ENCODE measurements around the gene GRAMD1A.

GRAMD1A gene

DNA sequence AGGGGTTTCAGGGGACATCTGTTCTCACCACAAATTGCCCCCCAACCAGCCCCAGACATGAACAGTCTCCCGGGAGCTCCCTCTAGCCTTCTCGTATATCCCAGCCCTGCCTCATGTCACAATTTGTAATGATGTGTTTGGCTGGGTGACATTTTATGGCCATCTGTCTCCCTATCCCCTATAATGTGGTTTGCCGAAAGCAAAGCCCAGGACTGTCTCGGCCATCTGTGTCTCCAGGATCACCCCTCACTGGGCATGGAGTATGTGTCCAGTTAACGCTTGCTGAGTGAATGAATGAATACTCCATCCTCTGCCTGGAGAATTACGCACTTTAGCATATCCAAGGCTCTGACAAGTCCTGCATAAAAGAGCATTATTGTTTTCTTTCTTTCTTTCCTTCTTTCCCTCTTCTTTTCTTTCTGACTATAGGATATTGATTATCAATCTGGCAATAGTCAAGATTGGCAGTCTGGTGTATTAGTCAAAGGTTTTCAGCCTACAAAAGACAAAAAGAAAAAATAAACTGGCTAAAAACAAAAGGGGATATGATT, 56.5 kb downstream of the GRAMD1A start:
- H3K4me1 ChIP-seq (ENCODE audit: control insufficient read depth, insufficient read depth, low read length): peaks cover 7% of the 10 kb centered on the region; the same call in 1 of the 2 replicates
- TF ChIP-seq, protein P1, sequence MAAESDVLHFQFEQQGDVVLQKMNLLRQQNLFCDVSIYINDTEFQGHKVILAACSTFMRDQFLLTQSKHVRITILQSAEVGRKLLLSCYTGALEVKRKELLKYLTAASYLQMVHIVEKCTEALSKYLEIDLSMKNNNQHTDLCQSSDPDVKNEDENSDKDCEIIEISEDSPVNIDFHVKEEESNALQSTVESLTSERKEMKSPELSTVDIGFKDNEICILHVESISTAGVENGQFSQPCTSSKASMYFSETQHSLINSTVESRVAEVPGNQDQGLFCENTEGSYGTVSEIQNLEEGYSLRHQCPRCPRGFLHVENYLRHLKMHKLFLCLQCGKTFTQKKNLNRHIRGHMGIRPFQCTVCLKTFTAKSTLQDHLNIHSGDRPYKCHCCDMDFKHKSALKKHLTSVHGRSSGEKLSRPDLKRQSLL (tag by site-specific recombination; IDR thresholded peaks at IDR 0.05): no peak
- TF ChIP-seq ZNF266 (tag by site-specific recombination; IDR thresholded peaks at IDR 0.05; ENCODE audit: low read depth): no peak
- TF ChIP-seq, protein P2, sequence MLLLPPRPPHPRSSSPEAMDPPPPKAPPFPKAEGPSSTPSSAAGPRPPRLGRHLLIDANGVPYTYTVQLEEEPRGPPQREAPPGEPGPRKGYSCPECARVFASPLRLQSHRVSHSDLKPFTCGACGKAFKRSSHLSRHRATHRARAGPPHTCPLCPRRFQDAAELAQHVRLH (tag by site-specific recombination; IDR thresholded peaks at IDR 0.05): 0 out of 2 replicates have a peak, but pooled peaks have one; percentile 48
- 0 out of 2 replicates have a peak, but pooled peaks have one; percentile 13 for TF ChIP-seq ZNF366 (tag by site-specific recombination; conservative IDR thresholded peaks at IDR 0.05)
- TF ChIP-seq ZNF239 (tag by site-specific recombination; IDR thresholded peaks at IDR 0.05): peak; percentile 100
- ChIA-PET CTCF (interaction anchor here (0.6 to 9.6 kb wide), 21 partner anchors 8 to 732 kb away, joined by 3 to 193 read pairs (median 6); partner anchors contain the start of genes FXYD3, HPN and LGI4), POLR2A (interaction anchor here (1.1 kb wide), 1 partner anchor 78 kb away, joined by 3 read pairs; the partner anchor contains the start of gene LGI4)
- H3K27ac ChIP-seq (ENCODE audit: extremely low read depth, low read depth, low read length): no peak overlapping the region
- H3K9me3 ChIP-seq (ENCODE audit: control insufficient read depth, insufficient read depth, low read depth, low read length): no peaks in the 10 kb centered on the region; the same call in 1 of the 2 replicates
- no peaks in the 10 kb centered on the region; a peak in 1 of 3 replicates for H3K36me3 ChIP-seq (ENCODE audit: control insufficient read depth in 2 of 2, insufficient read depth in 1 of 2, low read length in 2 of 2)
- no peak overlapping the region for H3K4me3 ChIP-seq (ENCODE audit: low read depth, low read length)

DNA sequence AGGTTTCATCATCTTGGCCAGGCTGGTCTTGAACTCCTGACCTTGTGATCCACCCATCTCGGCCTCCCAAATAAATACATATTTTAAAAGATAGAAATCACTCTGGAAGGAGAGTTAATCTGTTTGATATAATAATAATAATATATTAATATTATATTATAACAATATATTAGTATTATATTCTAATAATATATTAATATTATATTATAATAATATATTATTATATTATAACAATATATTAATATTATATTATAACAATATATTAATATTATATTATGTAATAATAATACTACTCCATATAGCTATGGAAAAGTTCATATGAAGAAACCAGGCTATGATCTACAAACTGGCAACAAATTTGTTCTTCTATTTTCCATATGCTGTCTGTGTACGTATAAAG, 58.2 kb downstream of the GRAMD1A start:
- CTCF ChIA-PET: interaction anchor here (0.6 to 9.6 kb wide), 13 partner anchors 9 to 532 kb away, joined by 3 to 193 read pairs (median 5); partner anchors contain the start of genes HPN and LGI4
- H3K27ac ChIP-seq (ENCODE audit: extremely low read depth, low read depth, low read length): no peak overlapping the region
- POLR2A ChIA-PET: no interaction called here

More for the DNA sequence above, 58.2 kb downstream of the GRAMD1A start:
- Histone ChIP-seq H3K4me3 (ENCODE audit: low read depth, low read length) (no peak overlapping the region), H3K36me3 (ENCODE audit: control insufficient read depth in 2 of 2, insufficient read depth in 1 of 2, low read length in 2 of 2) (no peaks in the 10 kb centered on the region; a peak in 1 of 3 replicates), H3K9me3 (ENCODE audit: control insufficient read depth, insufficient read depth, low read depth, low read length) (no peaks in the 10 kb centered on the region; the same call in 1 of the 2 replicates), H3K4me1 (ENCODE audit: control insufficient read depth, insufficient read depth, low read length) (peaks cover 7% of the 10 kb centered on the region; the same call in 1 of the 2 replicates)
- TF ChIP-seq MEIS1 (CRISPR knock-in tag; IDR thresholded peaks at IDR 0.05; ENCODE audit: borderline replicate concordance) (no peak), ZBTB7A (tag by site-specific recombination; IDR thresholded peaks at IDR 0.05; ENCODE audit: low read depth) (no peak), MZF1 (tag by site-specific recombination; IDR thresholded peaks at IDR 0.05; ENCODE audit: borderline replicate concordance) (no peak), KLF9 (tag by site-specific recombination; IDR thresholded peaks at IDR 0.05; ENCODE audit: low read depth) (no peak), KLF7 (tag by site-specific recombination; IDR thresholded peaks at IDR 0.05; ENCODE audit: borderline replicate concordance) (no peak), ZNF549 (tag by site-specific recombination; IDR thresholded peaks at IDR 0.05) (no peak), ZFP3 (tag by site-specific recombination; IDR thresholded peaks at IDR 0.05; ENCODE audit: low read depth) (no peak), ZNF223 (tag by site-specific recombination; IDR thresholded peaks at IDR 0.05) (no peak), ZNF548 (tag by site-specific recombination; IDR thresholded peaks at IDR 0.05) (no peak), ZNF274 (IDR thresholded peaks at IDR 0.05; ENCODE audit: low read length) (no peak), ZNF274 (tag by site-specific recombination; IDR thresholded peaks at IDR 0.05; ENCODE audit: borderline replicate concordance) (no peak), ZNF521 (tag by site-specific recombination; IDR thresholded peaks at IDR 0.05) (no peak), ZNF677 (tag by site-specific recombination; IDR thresholded peaks at IDR 0.05) (no peak)
- TF ChIP-seq, protein P3, sequence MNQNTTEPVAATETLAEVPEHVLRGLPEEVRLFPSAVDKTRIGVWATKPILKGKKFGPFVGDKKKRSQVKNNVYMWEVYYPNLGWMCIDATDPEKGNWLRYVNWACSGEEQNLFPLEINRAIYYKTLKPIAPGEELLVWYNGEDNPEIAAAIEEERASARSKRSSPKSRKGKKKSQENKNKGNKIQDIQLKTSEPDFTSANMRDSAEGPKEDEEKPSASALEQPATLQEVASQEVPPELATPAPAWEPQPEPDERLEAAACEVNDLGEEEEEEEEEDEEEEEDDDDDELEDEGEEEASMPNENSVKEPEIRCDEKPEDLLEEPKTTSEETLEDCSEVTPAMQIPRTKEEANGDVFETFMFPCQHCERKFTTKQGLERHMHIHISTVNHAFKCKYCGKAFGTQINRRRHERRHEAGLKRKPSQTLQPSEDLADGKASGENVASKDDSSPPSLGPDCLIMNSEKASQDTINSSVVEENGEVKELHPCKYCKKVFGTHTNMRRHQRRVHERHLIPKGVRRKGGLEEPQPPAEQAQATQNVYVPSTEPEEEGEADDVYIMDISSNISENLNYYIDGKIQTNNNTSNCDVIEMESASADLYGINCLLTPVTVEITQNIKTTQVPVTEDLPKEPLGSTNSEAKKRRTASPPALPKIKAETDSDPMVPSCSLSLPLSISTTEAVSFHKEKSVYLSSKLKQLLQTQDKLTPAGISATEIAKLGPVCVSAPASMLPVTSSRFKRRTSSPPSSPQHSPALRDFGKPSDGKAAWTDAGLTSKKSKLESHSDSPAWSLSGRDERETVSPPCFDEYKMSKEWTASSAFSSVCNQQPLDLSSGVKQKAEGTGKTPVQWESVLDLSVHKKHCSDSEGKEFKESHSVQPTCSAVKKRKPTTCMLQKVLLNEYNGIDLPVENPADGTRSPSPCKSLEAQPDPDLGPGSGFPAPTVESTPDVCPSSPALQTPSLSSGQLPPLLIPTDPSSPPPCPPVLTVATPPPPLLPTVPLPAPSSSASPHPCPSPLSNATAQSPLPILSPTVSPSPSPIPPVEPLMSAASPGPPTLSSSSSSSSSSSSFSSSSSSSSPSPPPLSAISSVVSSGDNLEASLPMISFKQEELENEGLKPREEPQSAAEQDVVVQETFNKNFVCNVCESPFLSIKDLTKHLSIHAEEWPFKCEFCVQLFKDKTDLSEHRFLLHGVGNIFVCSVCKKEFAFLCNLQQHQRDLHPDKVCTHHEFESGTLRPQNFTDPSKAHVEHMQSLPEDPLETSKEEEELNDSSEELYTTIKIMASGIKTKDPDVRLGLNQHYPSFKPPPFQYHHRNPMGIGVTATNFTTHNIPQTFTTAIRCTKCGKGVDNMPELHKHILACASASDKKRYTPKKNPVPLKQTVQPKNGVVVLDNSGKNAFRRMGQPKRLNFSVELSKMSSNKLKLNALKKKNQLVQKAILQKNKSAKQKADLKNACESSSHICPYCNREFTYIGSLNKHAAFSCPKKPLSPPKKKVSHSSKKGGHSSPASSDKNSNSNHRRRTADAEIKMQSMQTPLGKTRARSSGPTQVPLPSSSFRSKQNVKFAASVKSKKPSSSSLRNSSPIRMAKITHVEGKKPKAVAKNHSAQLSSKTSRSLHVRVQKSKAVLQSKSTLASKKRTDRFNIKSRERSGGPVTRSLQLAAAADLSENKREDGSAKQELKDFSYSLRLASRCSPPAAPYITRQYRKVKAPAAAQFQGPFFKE (tag by site-specific recombination; IDR thresholded peaks at IDR 0.05; ENCODE audit: borderline replicate concordance): no peak
- TF ChIP-seq, protein P4, sequence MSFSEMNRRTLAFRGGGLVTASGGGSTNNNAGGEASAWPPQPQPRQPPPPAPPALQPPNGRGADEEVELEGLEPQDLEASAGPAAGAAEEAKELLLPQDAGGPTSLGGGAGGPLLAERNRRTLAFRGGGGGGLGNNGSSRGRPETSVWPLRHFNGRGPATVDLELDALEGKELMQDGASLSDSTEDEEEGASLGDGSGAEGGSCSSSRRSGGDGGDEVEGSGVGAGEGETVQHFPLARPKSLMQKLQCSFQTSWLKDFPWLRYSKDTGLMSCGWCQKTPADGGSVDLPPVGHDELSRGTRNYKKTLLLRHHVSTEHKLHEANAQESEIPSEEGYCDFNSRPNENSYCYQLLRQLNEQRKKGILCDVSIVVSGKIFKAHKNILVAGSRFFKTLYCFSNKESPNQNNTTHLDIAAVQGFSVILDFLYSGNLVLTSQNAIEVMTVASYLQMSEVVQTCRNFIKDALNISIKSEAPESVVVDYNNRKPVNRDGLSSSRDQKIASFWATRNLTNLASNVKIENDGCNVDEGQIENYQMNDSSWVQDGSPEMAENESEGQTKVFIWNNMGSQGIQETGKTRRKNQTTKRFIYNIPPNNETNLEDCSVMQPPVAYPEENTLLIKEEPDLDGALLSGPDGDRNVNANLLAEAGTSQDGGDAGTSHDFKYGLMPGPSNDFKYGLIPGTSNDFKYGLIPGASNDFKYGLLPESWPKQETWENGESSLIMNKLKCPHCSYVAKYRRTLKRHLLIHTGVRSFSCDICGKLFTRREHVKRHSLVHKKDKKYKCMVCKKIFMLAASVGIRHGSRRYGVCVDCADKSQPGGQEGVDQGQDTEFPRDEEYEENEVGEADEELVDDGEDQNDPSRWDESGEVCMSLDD (tag by site-specific recombination; IDR thresholded peaks at IDR 0.05): no peak
- TF ChIP-seq, protein P5, sequence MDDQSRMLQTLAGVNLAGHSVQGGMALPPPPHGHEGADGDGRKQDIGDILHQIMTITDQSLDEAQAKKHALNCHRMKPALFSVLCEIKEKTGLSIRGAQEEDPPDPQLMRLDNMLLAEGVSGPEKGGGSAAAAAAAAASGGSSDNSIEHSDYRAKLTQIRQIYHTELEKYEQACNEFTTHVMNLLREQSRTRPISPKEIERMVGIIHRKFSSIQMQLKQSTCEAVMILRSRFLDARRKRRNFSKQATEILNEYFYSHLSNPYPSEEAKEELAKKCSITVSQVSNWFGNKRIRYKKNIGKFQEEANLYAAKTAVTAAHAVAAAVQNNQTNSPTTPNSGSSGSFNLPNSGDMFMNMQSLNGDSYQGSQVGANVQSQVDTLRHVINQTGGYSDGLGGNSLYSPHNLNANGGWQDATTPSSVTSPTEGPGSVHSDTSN (CRISPR knock-in tag; IDR thresholded peaks at IDR 0.05): no peak
